K562 (cell line): ENCODE measurements around the gene ATG7. TPM values are rescaled to one million over a fixed set of nuclear protein-coding genes. Genes with fewer than 3 reads are reported as not detected.

Experiments used
- ATAC-seq: fragments of 200-7000 bp; cut with Tn5 transposase; 3 replicates; pipeline ENCODE4 v1.9.1; 2020; ENCODE audit warnings: moderate library complexity
- BruUV-seq: library from RNA; stranded (reverse); fragments of 400-500 nt; replicated peaks from 2 replicates; lab custom pipeline; 2021; lab: Mats Ljungman, UMichigan
- CTCF ChIA-PET: fragments of 300-600 bp; formaldehyde crosslinking; extraction: SDS; loops from one replicate; lab custom pipeline; 2021; ENCODE audit warnings: low intra/inter-chr PET ratio; lab: Yijun Ruan, JAX
- POLR2A ChIA-PET: fragments of 300-600, 350-650 bp; sonication (Branson Sonifier 250); formaldehyde crosslinking; extraction: SDS; loops from one replicate; lab custom pipeline; 2021; ENCODE audit warnings: antibody characterized with exemption, inconsistent platforms; lab: Yijun Ruan, JAX
- DNase-seq, 4 experiments: peaks; one replicate each; pipeline versions ENCODE4 v3.0.0 to v3.0.0-alpha.2; 2011 to 2018; ENCODE audit warnings: low spot score in 3 of 4, mixed read lengths in 3 of 4; ENCODE audit errors: extremely low read depth in 1 of 4
- FAIRE-seq: peaks from 2 replicates; lab custom pipeline; 2011; peaks lifted over from hg19 to GRCh38; lab: Jason Lieb, UNC
- H2AFZ ChIP-seq: 2 replicates; pipeline ENCODE4 v1.6.0; 2011; ENCODE audit warnings: low read depth, low read length, control low read depth, inconsistent platforms
- H3K27ac ChIP-seq: fragments of 200-600 bp; 3 replicates; pipeline ENCODE4 v1.8.0; 2011; ENCODE audit warnings: low read depth, mild to moderate bottlenecking, control low read depth, inconsistent platforms, low read length, moderate library complexity, mixed read lengths; ENCODE audit errors: extremely low read depth
- H3K27me3 ChIP-seq, 2 experiments: fragments of 300-600 bp in 1 of 2; 2 replicates in 1 of 2; 3 replicates in 1 of 2; pipeline versions ENCODE4 v1.6.0 to v1.8.0; 2011; ENCODE audit warnings: inconsistent platforms in 2 of 2, low read length in 2 of 2, mild to moderate bottlenecking in 1 of 2, mixed read lengths in 1 of 2, moderate library complexity in 1 of 2; ENCODE audit not compliant: control insufficient read depth in 2 of 2, insufficient read depth in 2 of 2
- H3K36me3 ChIP-seq: fragments of 300-600 bp; 3 replicates; pipeline ENCODE4 v1.8.0; 2011; ENCODE audit warnings: mild to moderate bottlenecking, low read length, inconsistent platforms; ENCODE audit not compliant: control insufficient read depth, insufficient read depth
- H3K4me1 ChIP-seq, 2 experiments: fragments of 200-600 bp in 1 of 2; replicated peaks in 1 of 2; 2 replicates in 1 of 2; 3 replicates in 1 of 2; pipeline versions ENCODE4 v1.5.1 to v1.8.0; 2011; ENCODE audit warnings: inconsistent platforms in 2 of 2, low read length in 2 of 2, mild to moderate bottlenecking in 1 of 2, mixed read lengths in 1 of 2, moderate library complexity in 1 of 2; ENCODE audit not compliant: control insufficient read depth in 2 of 2, insufficient read depth in 2 of 2
- H3K4me2 ChIP-seq: 2 replicates; pipeline ENCODE4 v1.6.1; 2011; ENCODE audit warnings: low read length, control low read depth, inconsistent platforms, mixed read lengths; ENCODE audit not compliant: insufficient read depth
- H3K4me3 ChIP-seq: fragments of 200-600 bp; sonication (generic), shearing (Covaris generic); 2 replicates; pipeline ENCODE4 v1.5.1; 2016; ENCODE audit warnings: control low read depth, inconsistent platforms
- H3K79me2 ChIP-seq: fragments of 200-600 bp; 3 replicates; pipeline ENCODE4 v1.8.0; 2011; ENCODE audit warnings: low read length, inconsistent platforms; ENCODE audit not compliant: control insufficient read depth, insufficient read depth
- H3K9ac ChIP-seq, 2 experiments: 2 replicates each; pipeline versions ENCODE4 v1.6.0 to v1.6.1; 2011; ENCODE audit warnings: low read depth in 2 of 2, low read length in 2 of 2, control low read depth in 1 of 2, inconsistent platforms in 1 of 2, mild to moderate bottlenecking in 1 of 2, mixed read lengths in 1 of 2; ENCODE audit not compliant: insufficient read depth in 1 of 2
- H3K9me1 ChIP-seq: one replicate; pipeline ENCODE4 v1.6.0; 2011; ENCODE audit warnings: inconsistent platforms, mild to moderate bottlenecking, low read length, moderate library complexity; ENCODE audit not compliant: control insufficient read depth, insufficient read depth
- H3K9me3 ChIP-seq: replicated peaks from 2 replicates; pipeline ENCODE4 v1.5.1; 2011; ENCODE audit warnings: low read depth, low read length, inconsistent platforms; ENCODE audit not compliant: control insufficient read depth, insufficient read depth
- H4K20me1 ChIP-seq: replicated peaks from 2 replicates; pipeline ENCODE4 v1.6.1; 2011; ENCODE audit warnings: low read length, inconsistent platforms, mixed read lengths; ENCODE audit not compliant: control insufficient read depth, insufficient read depth
- CHD4 ChIP-seq: fragments of 200-600 bp; sonication (generic); IDR thresholded peaks from 3 replicates; pipeline ENCODE4 v1.6.1; 2012; ENCODE audit warnings: low read depth, mild to moderate bottlenecking, mixed read lengths, low read length, inconsistent platforms; ENCODE audit not compliant: insufficient read depth, insufficient replicate concordance, poor library complexity, severe bottlenecking
- ETV6 ChIP-seq, 3 experiments: fragments of 150-350 bp in 1 of 3; sonication (generic) in 1 of 3; formaldehyde crosslinking in 1 of 3; IDR thresholded peaks; 2 replicates each; pipeline versions ENCODE4 v1.6.1 to v1.8.0; 2014 to 2022; ENCODE audit warnings: borderline replicate concordance in 2 of 3, low read depth in 2 of 3, antibody characterized with exemption in 1 of 3, low read length in 1 of 3, mild to moderate bottlenecking in 1 of 3, missing genetic modification reagents in 1 of 3
- GATAD2A ChIP-seq: fragments of 450-650 bp; IDR thresholded peaks from 2 replicates; pipeline ENCODE4 v1.6.1; 2017
- KAT2B ChIP-seq: IDR thresholded peaks from one replicate; pipeline ENCODE4 v1.6.1; 2012; ENCODE audit warnings: low read depth, mild to moderate bottlenecking, control low read depth, inconsistent platforms, low read length, moderate library complexity
- MBD2 ChIP-seq: sonication (generic); IDR thresholded peaks from 2 replicates; pipeline ENCODE4 v1.6.1; 2016; ENCODE audit warnings: low read depth, borderline replicate concordance
- NR1H2 ChIP-seq: sonication (generic); formaldehyde crosslinking; IDR thresholded peaks from 2 replicates; pipeline ENCODE4 v1.4.0; 2020; ENCODE audit warnings: mild to moderate bottlenecking, missing genetic modification reagents
- RBM22 ChIP-seq: fragments of 200-400 bp; formaldehyde crosslinking; IDR thresholded peaks from 2 replicates; pipeline ENCODE4 v1.6.1; 2018; ENCODE audit warnings: low read length, low read depth; ENCODE audit not compliant: poor library complexity, severe bottlenecking
- STAT5A ChIP-seq: IDR thresholded peaks from 2 replicates; pipeline ENCODE4 v1.6.1; 2012; ENCODE audit warnings: low read length, inconsistent platforms, borderline replicate concordance
- TCF7 ChIP-seq: sonication (generic); IDR thresholded peaks from 2 replicates; pipeline ENCODE4 v1.6.1; 2016; ENCODE audit warnings: antibody characterized with exemption, borderline replicate concordance
- U2AF1 ChIP-seq: fragments of 200-400 bp; formaldehyde crosslinking; optimal IDR thresholded peaks from 2 replicates; pipeline ENCODE3; 2017; ENCODE audit warnings: mild to moderate bottlenecking, low read depth, low read length, moderate library complexity
- WGBS: fragments of 100-300 bp; shearing (Covaris generic); methylation state at CpG from one replicate; pipeline ENCODE4 v1.1.6; 2016; ENCODE audit warnings: low coverage, mixed read lengths; ENCODE audit not compliant: insufficient coverage; ENCODE audit errors: missing lambda C conversion rate; 5-methylcytosine and 5-hydroxymethylcytosine counted together
- in situ Hi-C: fragments of 300-500 bp; cut with MboI; formaldehyde crosslinking; loops from 4 replicates; pipeline ENCODE4 v1.15.0; 2018; ENCODE audit warnings: inconsistent platforms, mixed read lengths
- intact Hi-C: fragments of 100-400 bp; cut with micrococcal nuclease; formaldehyde crosslinking; loops from 2 replicates; pipeline ENCODE4 v1.14.2; 2022
- polyA plus RNA-seq, 8 experiments: library from polyadenylated mRNA; depleted of rRNA in 4 of 8; stranded (reverse) in 5 of 8; unstranded in 3 of 8; fragments of >200 nt; fragmentation: Nextera tagmentation in 2 of 8; fragmentation: Illumina TruSeq in 1 of 8; extraction: Ambion mirVana in 2 of 8; extraction: Trizol in 1 of 8; gene quantifications; 2 replicates each; pipeline versions ENCODE4 v1.2.1 to v1.2.3, GENCODE V29; 2011 to 2014; ENCODE audit warnings: inconsistent platforms in 1 of 8, missing spikeins in 1 of 8
- total RNA-seq, 7 experiments: library from RNA; depleted of rRNA in 6 of 7; stranded (reverse); fragments of >200 nt in 6 of 7; fragmentation: Illumina TruSeq in 2 of 7; extraction: Trizol in 2 of 7; gene quantifications; 2 replicates each; pipeline versions ENCODE4 v1.2.1 to v1.2.3, GENCODE V29; 2011 to 2021; ENCODE audit warnings: low replicate concordance in 1 of 7
- TF ChIP-seq, protein P1 (sequence below): fragments of 450-650 bp; conservative IDR thresholded peaks from 2 replicates; pipeline ENCODE4 v1.6.1; 2016; ENCODE audit warnings: missing genetic modification characterization, low read depth, mild to moderate bottlenecking, control low read depth, missing compliant biosample characterization
- TF ChIP-seq, protein P2 (sequence below): fragments of 250-450 bp; sonication (Bioruptor Pico); IDR thresholded peaks from 2 replicates; pipeline ENCODE4 v1.4.0; 2020; ENCODE audit warnings: mild to moderate bottlenecking, moderate library complexity, borderline replicate concordance
- TF ChIP-seq, protein P3 (sequence below): fragments of 450-650 bp; formaldehyde crosslinking; IDR thresholded peaks from 2 replicates; pipeline ENCODE4 v1.4.0; 2022; ENCODE audit warnings: missing genetic modification characterization
- TF ChIP-seq, protein P4 (sequence below): sonication (generic); formaldehyde crosslinking; IDR thresholded peaks from 2 replicates; pipeline ENCODE4 v1.8.1; 2023; ENCODE audit warnings: mild to moderate bottlenecking, missing genetic modification reagents

ATG7 gene
- total and polyA plus RNA-seq, 9 of the 15 experiments (the other 6 are each of a cell fraction or from before 2014, with no cell fraction given) = 18.3 to 45.3 (median 33.6) TPM

DNA sequence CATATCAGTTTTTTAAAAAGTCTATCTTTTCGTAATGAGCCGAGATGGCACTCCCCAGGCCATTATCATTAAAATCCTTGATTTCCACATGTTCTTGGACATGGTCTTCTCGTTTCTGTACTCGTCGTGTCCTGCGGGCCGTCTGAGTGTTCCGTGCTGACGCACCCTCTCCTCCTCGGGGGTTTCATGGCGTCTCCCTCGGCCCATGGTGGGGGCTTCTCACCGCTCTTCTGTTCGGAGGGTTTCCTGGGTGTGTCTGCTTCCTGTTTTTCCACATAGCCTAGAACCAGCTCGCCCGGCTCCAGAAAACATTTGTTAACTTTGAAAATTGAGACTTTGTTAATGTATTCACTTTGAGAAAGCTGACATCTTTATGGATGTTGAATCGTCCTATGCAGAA lies 278.8 kb downstream of the ATG7 start:
- H3K79me2 ChIP-seq = no peaks in the 10 kb centered on the region

More for the DNA sequence above, 278.8 kb downstream of the ATG7 start:
- no peak overlapping the region for H2AFZ ChIP-seq
- H3K27me3 ChIP-seq = no peaks in the 10 kb centered on the region
- no peak overlapping the region for H3K4me2 ChIP-seq
- H3K36me3 ChIP-seq = no peaks in the 10 kb centered on the region
- no peak for DNase-seq
- H4K20me1 ChIP-seq = no peaks in the 10 kb centered on the region
- WGBS = 82% methylated on average over 17 of the region's 17 CpGs
- H3K4me1 ChIP-seq = peaks cover 0 to 3% of the 10 kb centered on the region in 2 experiments; a peak in 2 of 5 replicates
- H3K27ac ChIP-seq = no peak overlapping the region
- H3K9ac ChIP-seq = no peak overlapping the region
- H3K9me3 ChIP-seq = no peaks in the 10 kb centered on the region
- TF ChIP-seq, protein P1, sequence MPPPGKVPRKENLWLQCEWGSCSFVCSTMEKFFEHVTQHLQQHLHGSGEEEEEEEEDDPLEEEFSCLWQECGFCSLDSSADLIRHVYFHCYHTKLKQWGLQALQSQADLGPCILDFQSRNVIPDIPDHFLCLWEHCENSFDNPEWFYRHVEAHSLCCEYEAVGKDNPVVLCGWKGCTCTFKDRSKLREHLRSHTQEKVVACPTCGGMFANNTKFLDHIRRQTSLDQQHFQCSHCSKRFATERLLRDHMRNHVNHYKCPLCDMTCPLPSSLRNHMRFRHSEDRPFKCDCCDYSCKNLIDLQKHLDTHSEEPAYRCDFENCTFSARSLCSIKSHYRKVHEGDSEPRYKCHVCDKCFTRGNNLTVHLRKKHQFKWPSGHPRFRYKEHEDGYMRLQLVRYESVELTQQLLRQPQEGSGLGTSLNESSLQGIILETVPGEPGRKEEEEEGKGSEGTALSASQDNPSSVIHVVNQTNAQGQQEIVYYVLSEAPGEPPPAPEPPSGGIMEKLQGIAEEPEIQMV (tag) = no peak
- no peak for TF ChIP-seq STAT5A
- no peak for TF ChIP-seq GATAD2A
- TF ChIP-seq, protein P2, sequence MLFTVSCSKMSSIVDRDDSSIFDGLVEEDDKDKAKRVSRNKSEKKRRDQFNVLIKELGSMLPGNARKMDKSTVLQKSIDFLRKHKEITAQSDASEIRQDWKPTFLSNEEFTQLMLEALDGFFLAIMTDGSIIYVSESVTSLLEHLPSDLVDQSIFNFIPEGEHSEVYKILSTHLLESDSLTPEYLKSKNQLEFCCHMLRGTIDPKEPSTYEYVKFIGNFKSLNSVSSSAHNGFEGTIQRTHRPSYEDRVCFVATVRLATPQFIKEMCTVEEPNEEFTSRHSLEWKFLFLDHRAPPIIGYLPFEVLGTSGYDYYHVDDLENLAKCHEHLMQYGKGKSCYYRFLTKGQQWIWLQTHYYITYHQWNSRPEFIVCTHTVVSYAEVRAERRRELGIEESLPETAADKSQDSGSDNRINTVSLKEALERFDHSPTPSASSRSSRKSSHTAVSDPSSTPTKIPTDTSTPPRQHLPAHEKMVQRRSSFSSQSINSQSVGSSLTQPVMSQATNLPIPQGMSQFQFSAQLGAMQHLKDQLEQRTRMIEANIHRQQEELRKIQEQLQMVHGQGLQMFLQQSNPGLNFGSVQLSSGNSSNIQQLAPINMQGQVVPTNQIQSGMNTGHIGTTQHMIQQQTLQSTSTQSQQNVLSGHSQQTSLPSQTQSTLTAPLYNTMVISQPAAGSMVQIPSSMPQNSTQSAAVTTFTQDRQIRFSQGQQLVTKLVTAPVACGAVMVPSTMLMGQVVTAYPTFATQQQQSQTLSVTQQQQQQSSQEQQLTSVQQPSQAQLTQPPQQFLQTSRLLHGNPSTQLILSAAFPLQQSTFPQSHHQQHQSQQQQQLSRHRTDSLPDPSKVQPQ (CRISPR knock-in tag) = no peak
- no peak for TF ChIP-seq KAT2B
- no peak for TF ChIP-seq U2AF1
- TF ChIP-seq, protein P3, sequence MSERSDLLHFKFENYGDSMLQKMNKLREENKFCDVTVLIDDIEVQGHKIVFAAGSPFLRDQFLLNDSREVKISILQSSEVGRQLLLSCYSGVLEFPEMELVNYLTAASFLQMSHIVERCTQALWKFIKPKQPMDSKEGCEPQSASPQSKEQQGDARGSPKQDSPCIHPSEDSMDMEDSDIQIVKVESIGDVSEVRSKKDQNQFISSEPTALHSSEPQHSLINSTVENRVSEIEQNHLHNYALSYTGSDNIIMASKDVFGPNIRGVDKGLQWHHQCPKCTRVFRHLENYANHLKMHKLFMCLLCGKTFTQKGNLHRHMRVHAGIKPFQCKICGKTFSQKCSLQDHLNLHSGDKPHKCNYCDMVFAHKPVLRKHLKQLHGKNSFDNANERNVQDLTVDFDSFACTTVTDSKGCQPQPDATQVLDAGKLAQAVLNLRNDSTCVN (CRISPR knock-in tag) = no peak
- TF ChIP-seq RBM22 = no peak
- TF ChIP-seq, protein P4, sequence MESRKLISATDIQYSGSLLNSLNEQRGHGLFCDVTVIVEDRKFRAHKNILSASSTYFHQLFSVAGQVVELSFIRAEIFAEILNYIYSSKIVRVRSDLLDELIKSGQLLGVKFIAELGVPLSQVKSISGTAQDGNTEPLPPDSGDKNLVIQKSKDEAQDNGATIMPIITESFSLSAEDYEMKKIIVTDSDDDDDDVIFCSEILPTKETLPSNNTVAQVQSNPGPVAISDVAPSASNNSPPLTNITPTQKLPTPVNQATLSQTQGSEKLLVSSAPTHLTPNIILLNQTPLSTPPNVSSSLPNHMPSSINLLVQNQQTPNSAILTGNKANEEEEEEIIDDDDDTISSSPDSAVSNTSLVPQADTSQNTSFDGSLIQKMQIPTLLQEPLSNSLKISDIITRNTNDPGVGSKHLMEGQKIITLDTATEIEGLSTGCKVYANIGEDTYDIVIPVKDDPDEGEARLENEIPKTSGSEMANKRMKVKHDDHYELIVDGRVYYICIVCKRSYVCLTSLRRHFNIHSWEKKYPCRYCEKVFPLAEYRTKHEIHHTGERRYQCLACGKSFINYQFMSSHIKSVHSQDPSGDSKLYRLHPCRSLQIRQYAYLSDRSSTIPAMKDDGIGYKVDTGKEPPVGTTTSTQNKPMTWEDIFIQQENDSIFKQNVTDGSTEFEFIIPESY (CRISPR knock-in tag) = no peak
- no peak for TF ChIP-seq CHD4
- no peak for TF ChIP-seq MBD2
- no peak for TF ChIP-seq ETV6 (IDR thresholded peaks at IDR 0.05; ENCODE audit: borderline replicate concordance in 1 of 2, low read depth in 2 of 2, low read length in 1 of 2)
- no peak for TF ChIP-seq ETV6 (CRISPR knock-in tag; IDR thresholded peaks at IDR 0.05; ENCODE audit: borderline replicate concordance)
- TF ChIP-seq NR1H2 (CRISPR knock-in tag) = no peak
- no peak for TF ChIP-seq TCF7
- no TSS peak for BruUV-seq
- FAIRE-seq = no peak
- ATAC-seq = no peak
- in situ Hi-C loops = no loop called here
- no peak overlapping the region for H3K4me3 ChIP-seq
- ChIA-PET CTCF (no interaction called here), POLR2A (interaction anchor here (0.5 to 1.6 kb wide), 4 partner anchors 10 to 150 kb away, joined by 3 to 4 read pairs (median 4); no protein-coding TSS in a partner anchor)
- H3K9me1 ChIP-seq = no peaks in the 10 kb centered on the region
- intact Hi-C loops = no loop called here
